Prostate gland (tissue), 2 donors: Measurements from ENCODE around the gene NKD2. TPM values are rescaled to one million over a fixed set of nuclear protein-coding genes. Genes with fewer than 3 reads are reported as not detected.

Source experiments
- DNase-seq: peaks from one replicate; pipeline ENCODE4 v3.0.0-alpha.2; 2019; ENCODE audit warnings: low spot score
- H3K27ac ChIP-seq, 2 donors: fragments of 200-600 bp; sonication (generic); 2 replicates each; pipeline ENCODE4 v1.5.1; 2017 to 2019
- H3K27me3 ChIP-seq: fragments of 200-600 bp; sonication (generic); replicated peaks from 2 replicates; pipeline ENCODE4 v1.5.1; 2019; ENCODE audit not compliant: insufficient read depth
- H3K36me3 ChIP-seq, 2 donors: fragments of 200-600 bp; sonication (generic); 1 replicate in 1 of 2; 2 replicates in 1 of 2; pipeline versions ENCODE4 v1.5.1 to v1.8.1; 2017 to 2019
- H3K4me1 ChIP-seq: fragments of 200-600 bp; sonication (generic); replicated peaks from 2 replicates; pipeline ENCODE4 v1.5.1; 2019
- H3K4me3 ChIP-seq, 2 donors: fragments of 200-600 bp; sonication (generic); 2 replicates each; pipeline ENCODE4 v1.5.1; 2017 to 2019
- H3K9me3 ChIP-seq: fragments of 200-600 bp; sonication (generic); 2 replicates; pipeline ENCODE4 v1.5.1; 2017
- CTCF ChIP-seq, 4 experiments: fragments of 200-600 bp in 2 of 4; fragments of 450-650 bp in 2 of 4; sonication (generic) in 2 of 4; IDR thresholded peaks; 1 replicate in 3 of 4; 2 replicates in 1 of 4; pipeline ENCODE4 v1.5.1; 2016 to 2019; ENCODE audit warnings: antibody characterized with exemption in 4 of 4, mild to moderate bottlenecking in 2 of 4, moderate library complexity in 2 of 4
- POLR2A ChIP-seq: fragments of 450-650 bp; IDR thresholded peaks from one replicate; pipeline ENCODE4 v1.6.1; 2016; ENCODE audit warnings: antibody characterized with exemption, mild to moderate bottlenecking
- POLR2AphosphoS5 ChIP-seq: sonication (generic); formaldehyde crosslinking; IDR thresholded peaks from one replicate; pipeline ENCODE4 v1.6.1; 2017; ENCODE audit warnings: antibody characterized with exemption
- WGBS: methylation state at CpG from one replicate; pipeline ENCODE4 v1.1.5; 2018; 5-methylcytosine and 5-hydroxymethylcytosine counted together
- intact Hi-C: fragments of 100-400 bp; cut with DNase I; formaldehyde crosslinking; loops from one replicate; pipeline ENCODE4 v1.14.2; 2022
- total RNA-seq, 2 donors: library from RNA; depleted of rRNA; stranded (reverse); fragments of >200 nt; gene quantifications; one replicate each; pipeline ENCODE4 v1.1.0, GENCODE V29; 2016

The NKD2 gene
- total RNA-seq, 2 donors from 2014 or later, result 2.9 to 22.1 TPM

DNA sequence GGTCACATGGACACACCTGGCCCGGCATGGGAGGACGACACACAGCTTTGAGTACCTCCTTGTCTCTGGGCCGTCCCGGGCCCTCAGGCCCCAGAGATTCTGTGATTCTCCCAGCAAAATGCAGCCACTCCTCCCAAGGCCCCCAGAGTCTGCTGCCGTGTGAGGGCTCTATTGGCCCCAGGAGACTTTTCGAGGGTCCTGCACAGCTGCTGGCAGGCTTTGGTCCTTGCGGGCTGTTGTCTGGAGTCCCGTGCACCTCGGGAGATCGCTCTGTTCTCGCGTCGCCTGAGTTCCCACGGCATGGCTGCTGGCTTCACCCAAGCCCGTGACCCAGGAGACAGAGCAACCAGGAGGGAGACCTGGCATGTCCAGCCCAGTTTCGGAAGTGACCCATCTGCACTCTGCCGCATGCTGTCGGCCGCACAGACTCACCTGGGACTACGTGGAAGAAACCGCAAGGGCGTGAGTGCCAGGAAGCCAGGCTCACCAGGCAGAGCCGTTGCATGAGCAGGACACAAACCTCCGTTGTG, 46.8 kb upstream of the NKD2 start:
- no peaks in the 10 kb centered on the region for H3K4me1 ChIP-seq
- no peaks in the 10 kb centered on the region for H3K9me3 ChIP-seq
- intact Hi-C loops, result no loop called here
- no peak for DNase-seq
- H3K27ac ChIP-seq, result no peak overlapping the region
- 88% methylated on average over 24 of the region's 24 CpGs for WGBS
- no peak for TF ChIP-seq POLR2A
- TF ChIP-seq POLR2AphosphoS5, result no peak
- no peak for TF ChIP-seq CTCF (IDR thresholded peaks at IDR 0.05)
- no peaks in the 10 kb centered on the region for H3K36me3 ChIP-seq
- no peaks in the 10 kb centered on the region for H3K27me3 ChIP-seq
- no peak overlapping the region for H3K4me3 ChIP-seq

DNA sequence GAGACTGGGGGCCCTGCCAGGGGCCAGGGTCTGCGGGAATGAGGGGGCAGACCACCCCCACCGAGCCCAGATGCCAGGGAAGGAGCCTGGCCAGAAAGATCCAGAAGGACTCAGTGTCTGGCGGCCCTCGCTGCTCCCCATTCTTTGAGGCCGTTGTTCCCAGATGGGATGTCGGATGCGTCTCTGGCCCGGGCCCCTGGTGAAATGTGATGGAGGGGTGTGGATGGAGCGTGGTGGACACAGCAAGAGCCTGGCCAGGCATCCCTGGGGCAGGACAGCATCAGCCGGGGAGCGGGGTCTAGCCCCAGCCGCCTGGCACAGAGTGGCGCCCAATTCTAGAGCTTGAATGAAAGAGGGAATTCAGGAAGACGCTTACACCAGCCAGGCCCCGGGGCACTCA, 46.2 kb upstream of the NKD2 start:
- no peaks in the 10 kb centered on the region for H3K27me3 ChIP-seq
- H3K9me3 ChIP-seq, result no peaks in the 10 kb centered on the region
- TF ChIP-seq CTCF (IDR thresholded peaks at IDR 0.05) (no peak), POLR2A (no peak), POLR2AphosphoS5 (no peak)
- 97% methylated on average over 15 of the region's 15 CpGs for WGBS
- intact Hi-C loops, result no loop called here
- no peaks in the 10 kb centered on the region for H3K4me1 ChIP-seq
- DNase-seq, result no peak
- no peak overlapping the region for H3K27ac ChIP-seq
- H3K4me3 ChIP-seq, result no peak overlapping the region
- H3K36me3 ChIP-seq, result no peaks in the 10 kb centered on the region

- no peak for DNase-seq
- Histone ChIP-seq H3K27ac (no peak overlapping the region), H3K4me1 (no peaks in the 10 kb centered on the region), H3K36me3 (no peaks in the 10 kb centered on the region), H3K9me3 (no peaks in the 10 kb centered on the region), H3K27me3 (no peaks in the 10 kb centered on the region), H3K4me3 (no peak overlapping the region)
- TF ChIP-seq POLR2AphosphoS5 (no peak), CTCF (IDR thresholded peaks at IDR 0.05) (no peak), POLR2A (no peak)
- intact Hi-C loops, result no loop called here
- WGBS, result 98% methylated on average over 12 of the region's 12 CpGs
Observed at GRCh38 chr5:962801-963200, 45.8 kb upstream of the NKD2 start.

DNA sequence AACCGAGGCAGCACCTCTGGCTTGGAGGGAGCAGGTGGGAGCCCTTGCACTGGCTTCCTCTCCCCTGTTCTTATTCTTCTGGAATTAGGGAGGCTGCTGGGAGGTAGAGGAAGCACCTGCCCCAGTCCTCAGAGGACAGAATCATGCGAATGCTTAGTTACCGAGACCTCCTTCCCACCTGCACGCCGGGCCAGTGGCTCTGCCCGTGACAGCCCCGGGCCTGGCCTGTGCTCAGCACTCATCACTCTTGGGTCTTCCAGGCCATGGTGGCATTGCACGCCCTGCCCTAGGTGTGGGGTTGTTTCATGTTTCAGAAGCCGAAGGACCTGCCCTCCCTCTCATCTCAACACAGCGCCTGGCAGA, 45.3 kb upstream of the NKD2 start:
- no peak overlapping the region for H3K27ac ChIP-seq
- H3K36me3 ChIP-seq, result no peaks in the 10 kb centered on the region

More for the DNA sequence above, 45.3 kb upstream of the NKD2 start:
- TF ChIP-seq POLR2A, result no peak
- no peak for TF ChIP-seq POLR2AphosphoS5
- TF ChIP-seq CTCF (IDR thresholded peaks at IDR 0.05), result no peak
- no peaks in the 10 kb centered on the region for H3K9me3 ChIP-seq
- intact Hi-C loops, result no loop called here
- 84% methylated on average over 10 of the region's 10 CpGs for WGBS
- no peaks in the 10 kb centered on the region for H3K27me3 ChIP-seq
- DNase-seq, result no peak
- no peak overlapping the region for H3K4me3 ChIP-seq
- no peaks in the 10 kb centered on the region for H3K4me1 ChIP-seq
